Mucosa of descending colon (tissue), 3 donors: ENCODE measurements around the gene GATAD2B. TPM values are rescaled to one million over a fixed set of nuclear protein-coding genes. Genes with fewer than 3 reads are reported as not detected.
"Not testable (repeated sequence)": the region's sequence is repeated elsewhere in the genome, so short reads cannot be mapped to it uniquely, and the experiment has no call there.

Experiments used
- ATAC-seq: fragments of 200-7000 bp; cut with Tn5 transposase; one replicate; pipeline ENCODE4 v1.9.1; 2020; ENCODE audit warnings: mild to moderate bottlenecking, moderate library complexity
- DNase-seq, 3 donors: peaks; one replicate each; pipeline ENCODE4 v3.0.0-alpha.2; 2020
- H3K36me3 ChIP-seq: fragments of 200-600 bp; one replicate; pipeline ENCODE4 v1.8.0; 2021; ENCODE audit warnings: low read depth, mild to moderate bottlenecking
- H3K4me1 ChIP-seq: fragments of 200-600 bp; one replicate; pipeline ENCODE4 v1.8.0; 2021; ENCODE audit warnings: low read depth, mild to moderate bottlenecking
- H3K4me3 ChIP-seq: fragments of 200-600 bp; one replicate; pipeline ENCODE4 v1.8.0; 2021; ENCODE audit warnings: mild to moderate bottlenecking
- H3K9me3 ChIP-seq: fragments of 200-600 bp; one replicate; pipeline ENCODE4 v1.8.0; 2021; ENCODE audit warnings: mild to moderate bottlenecking
- CTCF ChIP-seq: fragments of 200-600 bp; IDR thresholded peaks from one replicate; pipeline ENCODE4 v1.8.0; 2022; ENCODE audit warnings: antibody characterized with exemption, mild to moderate bottlenecking
- intact Hi-C, 2 donors: fragments of 100-400 bp; cut with DNase I in 1 of 2; cut with micrococcal nuclease in 1 of 2; formaldehyde crosslinking; loops; one replicate each; pipeline versions ENCODE4 v1.11.0 to v1.11.1; 2022; cut with DNase I, micrococcal nuclease
- total RNA-seq, 3 donors: library from RNA; stranded (reverse); fragmentation: NEBNext Ultra II Directional in 2 of 3; extraction: Animal tissue kit (Norgen Biotek cat#: 25700) in 2 of 3; gene quantifications; one replicate each; pipeline versions ENCODE4 v1.2.1 to v1.2.4, GENCODE V29; 2021 to 2023
- donor health status: DM: no; HTN: no; CAD: no; lungs with moderate emphysema.
- donor health status: DM: no; HTN: no; CAD: no.
- donor health status: DM: no; HTN: yes; CAD: no.

Gene GATAD2B
- total RNA-seq, 3 donors from 2014 or later: 34.4 to 64.8 (median 36.3) TPM

GRCh38 chr1:153906396-153906795 lies 16.4 kb downstream of the GATAD2B start:
- ATAC-seq: no peak
- intact Hi-C loops: no loop called here
- TF ChIP-seq CTCF: no peak

GRCh38 chr1:153905908-153906307 lies 16.9 kb downstream of the GATAD2B start:
- H3K4me3 ChIP-seq, intact Hi-C loops, ATAC-seq, DNase-seq, H3K9me3 ChIP-seq, H3K4me1 ChIP-seq, H3K36me3 ChIP-seq: not testable (repeated sequence)

More at GRCh38 chr1:153906396-153906795, 16.4 kb downstream of the GATAD2B start:
- no peaks in the 10 kb centered on the region for H3K36me3 ChIP-seq
- no peak for DNase-seq
- H3K4me3 ChIP-seq: no peak overlapping the region
- no peaks in the 10 kb centered on the region for H3K4me1 ChIP-seq
- H3K9me3 ChIP-seq: no peaks in the 10 kb centered on the region

- H3K36me3 ChIP-seq: no peaks in the 10 kb centered on the region
- ATAC-seq (no peak), DNase-seq (no peak)
- intact Hi-C loops: no loop called here
- H3K4me1 ChIP-seq: no peaks in the 10 kb centered on the region
- no peaks in the 10 kb centered on the region for H3K9me3 ChIP-seq
- H3K4me3 ChIP-seq: no peak overlapping the region
- no peak for TF ChIP-seq CTCF
Observed at GRCh38 chr1:153903841-153904455, 18.8 kb downstream of the GATAD2B start.

GRCh38 chr1:153899509-153899908 lies 23.3 kb downstream of the GATAD2B start:
- no peaks in the 10 kb centered on the region for H3K36me3 ChIP-seq
- DNase-seq (no peak), ATAC-seq (no peak)
- intact Hi-C loops: no loop called here
- TF ChIP-seq CTCF: no peak
- no peaks in the 10 kb centered on the region for H3K4me1 ChIP-seq
- H3K4me3 ChIP-seq: no peak overlapping the region
- H3K9me3 ChIP-seq: no peaks in the 10 kb centered on the region

- H3K36me3 ChIP-seq, H3K4me3 ChIP-seq, H3K9me3 ChIP-seq, H3K4me1 ChIP-seq, intact Hi-C loops, ATAC-seq, DNase-seq: not testable (repeated sequence)
Observed at GRCh38 chr1:153895866-153896265, 26.9 kb downstream of the GATAD2B start.

- H3K9me3 ChIP-seq, intact Hi-C loops, H3K4me3 ChIP-seq, H3K36me3 ChIP-seq, ATAC-seq, DNase-seq: not testable (repeated sequence)
- H3K4me1 ChIP-seq: peaks cover 29% of the 10 kb centered on the region
Observed at GRCh38 chr1:153891042-153891441, 31.7 kb downstream of the GATAD2B start.

- ATAC-seq (no peak), DNase-seq (no peak)
- H3K4me1 ChIP-seq: peaks cover 38% of the 10 kb centered on the region
- no peaks in the 10 kb centered on the region for H3K36me3 ChIP-seq
- H3K4me3 ChIP-seq: no peak overlapping the region
- TF ChIP-seq CTCF: no peak
- intact Hi-C loops: no loop called here
- no peaks in the 10 kb centered on the region for H3K9me3 ChIP-seq
Observed at GRCh38 chr1:153888533-153888932, 34.2 kb downstream of the GATAD2B start.
